HEK293T (cell line): ENCODE data around the gene RIMBP2.

Source experiments
- CTCF ChIA-PET: fragments of 350-600 bp; formaldehyde crosslinking; extraction: SDS; loops from one replicate; lab custom pipeline; 2021; ENCODE audit warnings: antibody characterized with exemption, inconsistent platforms; lab: Yijun Ruan, JAX
- POLR2A ChIA-PET: fragments of 350-600 bp; formaldehyde crosslinking; extraction: SDS; loops from one replicate; lab custom pipeline; 2020; ENCODE audit warnings: antibody characterized with exemption, inconsistent platforms; lab: Yijun Ruan, JAX
- DNase-seq: peaks from one replicate; pipeline ENCODE4 v3.0.0; 2012; ENCODE audit warnings: mixed read lengths; ENCODE audit errors: extremely low spot score
- ARNT ChIP-seq: fragments of 450-650 bp; IDR thresholded peaks from 2 replicates; pipeline ENCODE4 v1.6.1; 2017; ENCODE audit warnings: mild to moderate bottlenecking
- BHLHE40 ChIP-seq: fragments of 450-650 bp; IDR thresholded peaks from 2 replicates; pipeline ENCODE4 v1.6.1; 2016; ENCODE audit warnings: mild to moderate bottlenecking, moderate library complexity, borderline replicate concordance
- CTBP1 ChIP-seq: fragments of 450-650 bp; IDR thresholded peaks from 2 replicates; pipeline ENCODE4 v1.6.1; 2016; ENCODE audit warnings: borderline replicate concordance
- ELF4 ChIP-seq: fragments of 450-650 bp; IDR thresholded peaks from 2 replicates; pipeline ENCODE4 v1.6.1; 2017; ENCODE audit warnings: antibody characterized with exemption
- FOXA1 ChIP-seq: fragments of 450-650 bp; IDR thresholded peaks from 2 replicates; pipeline ENCODE4 v1.6.1; 2016; ENCODE audit warnings: mild to moderate bottlenecking
- FOXK2 ChIP-seq: fragments of 450-650 bp; IDR thresholded peaks from 2 replicates; pipeline ENCODE4 v1.6.1; 2016; ENCODE audit warnings: mild to moderate bottlenecking
- FOXM1 ChIP-seq: fragments of 450-650 bp; IDR thresholded peaks from 2 replicates; pipeline ENCODE4 v1.6.1; 2017; ENCODE audit warnings: mild to moderate bottlenecking, borderline replicate concordance
- HDGF ChIP-seq: fragments of 450-650 bp; IDR thresholded peaks from 2 replicates; pipeline ENCODE4 v1.6.1; 2017; ENCODE audit warnings: antibody characterized with exemption, borderline replicate concordance
- L3MBTL2 ChIP-seq: fragments of 450-650 bp; conservative IDR thresholded peaks from 2 replicates; pipeline ENCODE4 v1.6.1; 2016; ENCODE audit warnings: mild to moderate bottlenecking
- LEF1 ChIP-seq: fragments of 450-650 bp; IDR thresholded peaks from 2 replicates; pipeline ENCODE4 v1.6.1; 2017; ENCODE audit warnings: mild to moderate bottlenecking, borderline replicate concordance
- NFRKB ChIP-seq: fragments of 450-650 bp; IDR thresholded peaks from 2 replicates; pipeline ENCODE4 v1.6.1; 2016; ENCODE audit warnings: mild to moderate bottlenecking, moderate library complexity
- SP1 ChIP-seq: fragments of 450-650 bp; IDR thresholded peaks from 2 replicates; pipeline ENCODE4 v1.6.1; 2017
- SUZ12 ChIP-seq: fragments of 450-650 bp; IDR thresholded peaks from 2 replicates; pipeline ENCODE4 v1.6.1; 2016; ENCODE audit warnings: mild to moderate bottlenecking
- TARDBP ChIP-seq: fragments of 450-650 bp; IDR thresholded peaks from 2 replicates; pipeline ENCODE4 v1.6.1; 2016
- ZNF384 ChIP-seq: fragments of 450-650 bp; IDR thresholded peaks from 2 replicates; pipeline ENCODE4 v1.6.1; 2016
- TF ChIP-seq, protein P1 (sequence below): fragments of 450-650 bp; IDR thresholded peaks from 2 replicates; pipeline ENCODE4 v1.6.1; 2016

Gene RIMBP2

DNA sequence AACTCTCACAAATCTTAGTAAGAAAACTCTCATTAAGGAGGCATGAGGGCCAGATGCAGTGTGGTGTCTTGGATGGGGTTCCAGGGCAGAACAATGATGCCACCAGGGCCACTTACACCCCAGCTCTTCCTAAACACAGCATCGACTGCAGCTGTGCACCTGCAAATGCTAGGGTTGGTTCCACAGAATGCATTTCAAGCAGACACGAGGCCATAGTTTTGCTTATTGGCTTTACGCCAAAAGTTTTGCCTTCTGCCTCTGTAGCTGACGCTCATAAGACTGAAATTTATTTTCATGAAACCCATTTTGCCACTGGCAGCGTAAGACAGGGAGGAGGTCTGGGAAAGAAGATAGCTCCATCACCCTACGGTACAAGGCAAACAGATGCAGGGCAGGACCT, 179.0 kb downstream of the RIMBP2 start:
- ChIA-PET POLR2A (no interaction called here), CTCF (no interaction called here)
- TF ChIP-seq L3MBTL2 (no peak), ZNF384 (no peak)
- no peak for DNase-seq

DNA sequence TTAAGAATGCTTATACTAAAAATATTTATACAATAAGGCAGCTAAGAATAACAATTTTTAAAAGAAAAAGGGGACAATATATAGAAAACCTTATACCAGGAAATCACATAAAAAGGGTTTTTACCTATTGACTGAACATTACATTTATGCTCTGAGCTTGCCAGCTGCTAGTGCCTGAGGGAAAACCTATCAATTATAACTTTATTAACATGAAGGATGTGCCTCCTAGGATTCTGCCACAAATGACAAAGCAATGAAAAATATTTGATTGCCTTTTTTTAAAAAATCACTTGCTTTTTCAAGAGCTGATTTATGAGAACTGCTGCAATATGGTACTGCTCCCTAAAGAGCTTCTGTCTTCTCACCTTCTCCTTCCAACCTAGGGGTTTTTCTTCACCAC, 185.7 kb downstream of the RIMBP2 start:
- CTCF ChIA-PET: no interaction called here
- no peak for TF ChIP-seq FOXK2
- TF ChIP-seq SP1: no peak
- no peak for TF ChIP-seq CTBP1
- no peak for TF ChIP-seq ELF4
- TF ChIP-seq L3MBTL2: no peak
- TF ChIP-seq LEF1: no peak
- DNase-seq: no peak
- POLR2A ChIA-PET: no interaction called here

DNA sequence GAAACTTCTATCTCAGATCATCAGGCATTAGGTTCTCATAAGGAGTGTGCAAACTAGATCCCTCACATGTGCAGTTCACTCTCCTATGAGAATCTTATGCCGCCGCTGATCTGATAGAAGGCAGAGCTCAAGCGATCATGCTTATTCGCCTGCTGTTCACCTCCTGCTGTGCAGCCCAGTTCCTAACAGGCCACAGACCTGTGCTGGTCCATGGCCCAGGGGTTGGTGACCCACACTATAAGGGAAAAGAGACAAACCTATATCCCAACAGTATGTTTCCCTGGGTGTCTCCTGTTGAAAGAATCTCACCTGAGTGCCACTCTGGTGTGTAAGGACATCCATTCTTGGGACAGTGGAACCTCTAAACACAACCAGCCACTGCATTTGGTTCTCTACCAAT, 186.3 kb downstream of the RIMBP2 start:
- no peak for DNase-seq
- CTCF ChIA-PET: no interaction called here
- POLR2A ChIA-PET: no interaction called here
- no peak for TF ChIP-seq TARDBP
- no peak for TF ChIP-seq BHLHE40
- TF ChIP-seq ARNT: no peak
- TF ChIP-seq ELF4: no peak
- no peak for TF ChIP-seq FOXA1
- TF ChIP-seq LEF1: no peak
- no peak for TF ChIP-seq FOXK2
- TF ChIP-seq FOXM1: no peak
- TF ChIP-seq SP1: no peak
- TF ChIP-seq HDGF: no peak
- TF ChIP-seq L3MBTL2: no peak
- TF ChIP-seq, protein P1, sequence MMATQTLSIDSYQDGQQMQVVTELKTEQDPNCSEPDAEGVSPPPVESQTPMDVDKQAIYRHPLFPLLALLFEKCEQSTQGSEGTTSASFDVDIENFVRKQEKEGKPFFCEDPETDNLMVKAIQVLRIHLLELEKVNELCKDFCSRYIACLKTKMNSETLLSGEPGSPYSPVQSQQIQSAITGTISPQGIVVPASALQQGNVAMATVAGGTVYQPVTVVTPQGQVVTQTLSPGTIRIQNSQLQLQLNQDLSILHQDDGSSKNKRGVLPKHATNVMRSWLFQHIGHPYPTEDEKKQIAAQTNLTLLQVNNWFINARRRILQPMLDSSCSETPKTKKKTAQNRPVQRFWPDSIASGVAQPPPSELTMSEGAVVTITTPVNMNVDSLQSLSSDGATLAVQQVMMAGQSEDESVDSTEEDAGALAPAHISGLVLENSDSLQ: no peak
- TF ChIP-seq SUZ12: no peak
- no peak for TF ChIP-seq CTBP1
- TF ChIP-seq ZNF384: no peak
- no peak for TF ChIP-seq NFRKB

DNA sequence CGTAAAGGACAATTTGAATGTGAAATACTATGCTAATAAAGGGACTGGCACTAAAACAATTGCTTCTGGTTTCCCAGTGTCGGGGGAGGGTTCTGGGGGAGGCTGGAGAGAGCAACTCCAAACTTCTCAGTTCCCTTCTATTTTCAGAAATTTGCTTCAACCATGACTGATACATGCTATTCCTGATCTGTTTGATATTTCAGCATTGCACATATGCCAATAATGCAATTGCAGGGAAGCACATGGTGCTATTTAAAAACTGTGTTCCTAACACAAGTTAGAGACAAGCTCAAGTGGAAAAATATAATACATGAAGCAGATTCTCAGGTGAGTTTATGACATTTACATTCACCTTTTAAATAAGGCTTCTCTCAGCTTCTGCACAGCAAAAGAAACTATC, 188.9 kb downstream of the RIMBP2 start:
- TF ChIP-seq L3MBTL2: no peak
- no peak for DNase-seq
- ChIA-PET POLR2A (no interaction called here), CTCF (no interaction called here)

DNA sequence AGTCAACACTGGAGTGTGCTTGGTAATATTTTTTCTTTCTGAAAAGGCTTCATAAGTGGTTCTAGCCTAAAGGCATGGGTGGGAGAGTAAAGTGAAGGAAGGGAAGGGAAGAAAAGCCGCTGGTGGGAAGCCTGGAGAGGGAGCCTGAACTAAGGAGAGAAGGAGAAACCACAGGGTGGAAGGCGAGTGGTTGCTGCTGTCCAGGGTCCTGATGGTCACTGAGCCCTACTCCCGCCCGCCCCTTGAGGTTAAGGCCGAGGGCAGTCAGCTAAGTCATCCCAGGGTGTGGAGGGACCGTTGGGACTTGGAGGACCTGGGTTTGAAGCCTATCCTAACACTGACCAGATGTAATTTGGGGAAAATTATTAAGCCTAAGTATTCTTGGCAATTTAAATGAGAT, 189.3 kb downstream of the RIMBP2 start:
- peak; percentile 64 for DNase-seq
- ChIA-PET CTCF (no interaction called here), POLR2A (no interaction called here)
- no peak for TF ChIP-seq LEF1

DNA sequence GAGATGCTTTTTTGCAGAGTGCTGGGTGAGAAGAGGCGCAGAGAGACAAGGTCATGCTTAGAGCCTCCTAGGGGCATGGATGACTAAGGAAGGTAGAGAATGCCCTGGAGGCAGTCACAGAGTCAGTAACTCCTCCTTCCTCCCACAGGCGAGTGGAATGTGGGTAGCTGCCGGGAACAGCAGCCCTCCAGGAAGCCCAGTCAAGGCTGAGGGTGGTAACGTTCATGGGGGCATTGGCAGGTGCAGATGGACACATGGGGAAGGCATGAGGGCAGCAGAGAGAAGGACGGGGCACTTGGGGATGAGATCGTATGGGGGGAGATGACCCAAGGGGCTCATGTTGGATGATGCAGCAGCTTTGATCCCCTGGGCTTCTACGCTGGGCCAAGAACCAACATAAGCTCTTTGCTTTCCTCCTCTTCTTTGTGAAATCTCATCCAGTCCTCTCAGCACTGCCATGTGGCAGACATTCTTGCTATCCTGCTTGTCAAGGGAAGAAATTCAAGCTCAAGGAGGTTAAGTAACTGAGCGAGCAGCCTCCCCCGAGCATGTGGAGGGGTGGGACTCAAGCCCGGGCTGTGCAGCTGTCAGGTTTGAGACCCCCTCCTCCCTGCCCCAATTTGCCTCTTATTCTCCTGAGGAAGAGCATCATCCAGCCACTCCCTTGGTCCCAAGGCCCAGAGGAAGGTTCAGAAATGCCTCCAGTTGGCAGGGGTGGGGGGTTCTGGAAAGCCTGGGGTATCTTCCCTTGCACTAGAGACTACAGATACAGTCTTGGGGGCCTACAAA, 190.5 kb downstream of the RIMBP2 start:
- ChIA-PET CTCF (no interaction called here), POLR2A (no interaction called here)
- no peak for TF ChIP-seq ELF4
- TF ChIP-seq BHLHE40: no peak
- no peak for TF ChIP-seq TARDBP
- TF ChIP-seq L3MBTL2: no peak
- TF ChIP-seq LEF1: no peak
- DNase-seq: no peak

DNA sequence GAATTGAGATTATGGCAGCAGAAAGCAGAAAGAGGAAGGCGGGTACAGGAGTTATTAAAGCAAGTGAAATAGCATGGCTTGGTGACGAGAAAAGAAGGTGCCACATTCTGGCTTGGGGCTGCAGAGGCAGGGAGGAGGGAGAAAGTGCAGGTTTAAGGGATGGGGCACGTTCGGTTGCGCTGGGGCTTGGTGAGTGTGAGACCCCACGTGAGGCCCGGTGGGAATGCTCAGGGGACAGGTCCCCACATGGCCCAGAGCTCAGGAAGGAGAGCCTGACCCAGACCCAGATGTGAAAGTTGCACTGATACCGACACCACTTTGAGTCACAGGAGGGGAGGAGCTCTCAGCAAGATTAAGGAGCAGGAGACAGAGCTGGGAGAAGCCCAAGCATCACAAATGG, 191.3 kb downstream of the RIMBP2 start:
- ChIA-PET POLR2A (no interaction called here), CTCF (no interaction called here)
- TF ChIP-seq FOXM1 (no peak), FOXA1 (no peak), ELF4 (no peak), CTBP1 (no peak), TARDBP (no peak), HDGF (no peak), SUZ12 (no peak), FOXK2 (no peak), L3MBTL2 (no peak), BHLHE40 (no peak), LEF1 (no peak), NFRKB (no peak), ZNF384 (no peak)
- TF ChIP-seq, protein P1: no peak
- DNase-seq: no peak
